CD4-positive, alpha-beta T cell treated with Interleukin-2 at 100 ng/mL for 4 hours (primary cell): ENCODE measurements around the gene ADAMTS17.

Experiments used
- DNase-seq: peaks from one replicate; pipeline ENCODE4 v3.0.0-alpha.2; 2020; ENCODE audit warnings: low spot score

ADAMTS17 gene

GRCh38 chr15:99955532-99955931 is 386.2 kb downstream of the ADAMTS17 start:
- DNase-seq = no peak

DNA sequence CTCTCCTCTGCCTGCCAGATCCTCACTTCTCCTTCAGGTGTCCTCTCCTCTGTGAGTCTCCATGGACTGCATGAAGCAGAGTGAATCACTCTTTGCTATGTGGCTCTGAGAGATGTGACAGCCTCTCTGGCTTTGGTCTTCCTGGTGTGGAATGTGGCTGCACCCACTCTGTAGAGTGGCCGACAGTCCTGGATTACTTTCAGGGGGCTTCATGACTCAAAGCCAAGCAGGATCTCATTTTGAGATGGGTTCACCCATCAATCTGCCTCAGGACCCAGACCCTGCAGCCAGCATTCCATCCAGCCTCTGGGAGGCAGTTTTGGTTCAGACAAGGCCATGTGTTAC is 386.6 kb downstream of the ADAMTS17 start:
- DNase-seq = no peak

DNA sequence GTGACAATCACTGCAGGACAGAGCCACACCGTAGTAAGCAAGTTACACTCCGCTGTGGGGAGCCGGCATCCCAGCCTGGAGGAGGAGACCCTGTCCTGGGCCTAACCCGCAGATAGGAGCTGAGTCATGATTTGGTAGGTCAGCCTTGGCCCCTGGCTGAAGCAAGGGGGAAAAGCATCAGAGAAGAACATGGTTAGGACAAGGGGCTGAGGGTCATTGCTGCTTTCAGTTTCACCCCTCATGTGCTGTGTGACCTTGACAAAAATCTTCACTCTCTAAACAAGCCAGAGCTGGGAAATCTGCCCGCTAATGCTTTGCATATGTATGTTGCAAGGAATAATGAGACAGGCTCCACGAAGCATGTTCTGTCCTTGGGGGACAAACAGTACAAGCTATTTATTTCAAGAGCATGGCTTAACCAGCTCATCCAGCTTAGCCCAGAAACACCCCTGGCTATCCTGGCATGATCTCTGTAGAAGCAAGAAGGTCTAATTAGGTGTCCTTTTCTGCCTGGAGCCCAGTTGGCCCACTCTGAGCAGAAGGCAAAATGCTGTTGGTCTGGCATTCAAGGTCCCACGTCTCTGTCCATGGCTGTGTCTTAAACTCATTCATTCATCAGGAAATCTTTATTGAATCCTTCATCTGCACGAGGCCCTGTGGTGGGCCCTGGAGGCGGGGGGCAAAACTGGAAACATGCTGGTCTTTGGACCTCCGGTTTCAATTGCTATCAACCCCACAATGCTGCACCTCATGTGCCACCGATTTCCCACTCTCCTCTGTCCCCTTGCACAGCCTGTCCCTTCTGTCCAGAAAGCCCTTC is 387.2 kb downstream of the ADAMTS17 start:
- DNase-seq = no peak

GRCh38 chr15:99953886-99954285 is 387.9 kb downstream of the ADAMTS17 start:
- no peak for DNase-seq

DNA sequence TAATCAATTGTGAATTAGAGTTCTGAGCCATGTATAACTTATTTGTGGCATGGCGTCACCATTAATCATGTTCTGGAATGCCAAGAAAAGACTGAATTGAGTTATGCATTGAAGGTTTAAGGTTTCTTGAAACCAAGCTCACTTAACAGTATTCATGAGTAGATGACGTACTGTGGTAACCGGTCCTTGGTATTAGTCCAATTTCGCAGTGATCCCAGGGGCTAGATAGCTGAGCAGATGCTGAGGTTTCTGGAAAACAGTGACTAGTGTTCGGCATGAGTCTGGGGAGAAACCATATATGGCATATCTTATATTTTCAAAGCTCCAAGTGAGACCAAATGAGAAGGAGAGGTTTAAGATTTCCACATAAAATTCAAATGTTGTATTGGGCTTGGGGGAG is 390.3 kb downstream of the ADAMTS17 start:
- DNase-seq = no peak

DNA sequence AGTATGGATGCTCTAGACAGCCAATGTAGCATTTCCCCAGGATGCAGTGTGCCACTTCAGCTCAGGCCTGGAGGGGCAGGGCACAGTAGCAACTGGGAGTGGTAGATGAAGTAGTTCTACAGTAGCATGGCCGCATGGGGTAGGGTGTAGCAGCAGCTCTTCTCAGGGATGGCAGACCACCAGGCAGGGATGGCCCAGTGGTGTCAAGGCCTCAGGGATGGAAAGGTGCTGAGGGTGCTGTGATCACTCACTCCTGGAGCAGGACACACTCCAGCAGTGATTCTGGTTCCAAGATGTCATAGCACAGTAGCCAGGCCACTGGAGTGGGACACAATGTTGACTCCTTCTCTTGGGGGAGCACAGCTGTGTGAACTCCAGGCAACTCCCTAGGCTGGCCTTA is 397.6 kb downstream of the ADAMTS17 start:
- DNase-seq = no peak

DNA sequence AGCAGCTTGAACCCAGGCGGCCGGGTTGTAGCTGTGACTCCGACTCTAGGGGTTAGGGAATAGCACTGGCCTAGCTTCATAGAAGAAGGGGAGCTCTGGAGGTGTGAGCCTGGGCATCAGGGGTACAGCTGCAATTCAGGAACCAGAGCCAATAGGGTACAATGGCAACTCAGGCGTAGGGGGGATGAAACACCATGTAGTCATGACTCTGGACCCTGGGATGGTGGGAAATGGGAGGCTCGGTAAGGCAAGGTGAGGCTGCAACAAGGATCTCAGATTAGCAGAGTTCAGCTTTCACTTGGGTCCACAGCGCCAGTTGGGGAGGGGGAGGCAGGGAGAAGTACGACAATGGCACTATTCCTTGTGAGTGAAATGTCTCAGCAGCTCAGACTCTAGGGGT is 398.3 kb downstream of the ADAMTS17 start:
- no peak for DNase-seq

GRCh38 chr15:99932676-99933402 is 408.9 kb downstream of the ADAMTS17 start:
- DNase-seq = no peak

DNA sequence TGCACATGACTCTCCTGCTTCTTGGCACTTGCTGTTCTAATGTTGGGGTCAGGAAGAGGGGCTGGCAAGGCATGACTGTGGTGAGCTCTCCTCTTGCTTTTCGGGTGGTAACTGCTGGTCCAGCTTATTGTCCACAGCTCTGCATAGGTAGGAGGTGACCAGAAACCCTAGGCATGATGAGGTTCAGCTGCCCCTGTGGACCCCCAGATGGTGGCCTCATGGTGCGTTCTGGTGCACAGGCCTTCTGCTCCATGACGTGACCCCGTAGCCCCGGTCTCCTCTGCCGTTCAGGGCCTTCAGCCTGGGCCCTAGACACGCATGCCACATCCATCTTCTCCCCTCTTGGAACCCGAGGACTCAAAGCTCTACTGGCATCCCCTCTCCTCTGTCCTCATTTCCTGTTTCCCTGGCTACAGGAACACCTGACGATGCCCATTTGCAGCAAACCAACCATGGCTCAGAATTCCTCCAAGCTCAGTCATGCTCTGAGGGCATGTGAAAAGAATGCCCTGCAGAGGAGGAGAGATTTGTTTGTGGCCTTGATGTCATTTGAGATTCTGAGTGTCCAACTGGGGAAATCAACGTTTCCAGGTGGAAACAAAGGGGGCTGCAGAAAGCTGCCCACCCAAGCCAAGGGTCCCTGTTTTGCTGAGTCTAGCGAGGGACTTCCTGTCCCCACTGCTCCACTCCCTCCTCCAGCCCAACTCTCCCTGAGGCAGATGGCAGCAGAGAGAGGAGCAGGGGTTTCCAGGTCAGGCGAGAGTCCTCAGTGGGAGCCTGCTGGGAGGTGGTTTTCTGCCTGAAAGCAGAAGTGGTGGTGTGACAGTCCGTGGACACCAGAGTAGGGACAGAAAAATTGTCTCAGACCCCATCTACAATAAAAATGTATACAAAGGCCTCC is 409.8 kb downstream of the ADAMTS17 start:
- DNase-seq = no peak

- no peak for DNase-seq
These were observed 411.1 kb downstream of the ADAMTS17 start for GRCh38 chr15:99930696-99931095.

DNA sequence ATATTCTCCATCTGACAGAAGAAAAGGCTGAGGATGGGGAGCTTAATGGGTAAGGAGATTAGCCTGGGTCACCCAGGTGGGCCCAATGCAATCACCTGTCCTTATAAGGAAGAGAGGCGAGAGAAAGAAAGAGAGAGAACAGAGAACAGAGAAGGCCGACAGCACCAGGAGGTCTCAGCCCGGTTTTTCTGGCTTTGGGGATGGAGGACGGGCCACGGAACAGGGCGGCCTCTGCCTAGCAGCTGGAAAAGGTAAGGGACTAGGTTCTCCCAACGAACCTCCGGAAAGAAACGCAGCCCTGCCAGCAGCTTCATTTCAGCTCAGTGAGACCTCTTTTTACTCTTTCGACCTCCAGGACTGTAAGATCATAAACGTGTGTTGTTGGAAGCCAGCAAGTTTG is 412.5 kb downstream of the ADAMTS17 start:
- DNase-seq = no peak

DNA sequence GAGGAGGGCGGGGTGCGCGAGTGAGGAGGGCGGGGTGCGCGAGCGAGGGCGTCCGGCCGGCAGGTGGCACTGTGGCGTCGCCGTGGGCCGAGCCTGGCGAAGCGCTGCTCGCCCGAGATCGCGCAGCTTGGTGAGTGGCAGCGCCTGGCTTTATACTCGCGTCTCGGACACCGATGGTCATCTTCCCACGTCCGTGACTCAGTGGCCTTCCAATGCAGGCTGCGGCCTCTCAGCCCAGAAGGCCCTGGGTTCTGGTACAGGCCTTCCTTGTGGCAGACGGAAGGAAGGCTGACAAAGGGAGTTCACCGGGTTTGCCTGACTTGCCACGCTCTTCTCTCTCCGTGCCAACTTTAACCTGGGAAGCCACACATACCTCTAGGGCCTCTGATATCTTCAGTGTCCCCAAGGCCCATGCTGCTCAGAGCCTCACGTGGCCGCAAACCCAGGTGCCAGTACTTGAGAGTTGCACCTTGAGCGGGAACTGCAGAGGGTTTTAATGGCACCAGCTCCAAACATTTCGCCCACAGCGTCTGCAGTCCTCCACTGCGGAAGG is 413.3 kb downstream of the ADAMTS17 start:
- DNase-seq = peak; percentile 90

DNA sequence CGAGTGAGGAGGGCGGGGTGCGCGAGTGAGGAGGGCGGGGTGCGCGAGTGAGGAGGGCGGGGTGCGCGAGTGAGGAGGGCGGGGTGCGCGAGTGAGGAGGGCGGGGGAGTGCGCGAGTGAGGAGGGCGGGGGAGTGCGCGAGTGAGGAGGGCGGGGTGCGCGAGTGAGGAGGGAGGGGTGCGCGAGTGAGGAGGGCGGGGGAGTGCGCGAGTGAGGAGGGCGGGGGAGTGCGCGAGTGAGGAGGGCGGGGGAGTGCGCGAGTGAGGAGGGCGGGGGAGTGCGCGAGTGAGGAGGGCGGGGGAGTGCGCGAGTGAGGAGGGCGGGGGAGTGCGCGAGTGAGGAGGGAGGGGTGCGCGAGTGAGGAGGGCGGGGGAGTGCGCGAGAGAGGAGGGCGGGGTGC is 415.2 kb downstream of the ADAMTS17 start:
- peak; percentile 58 for DNase-seq

- DNase-seq = peak; percentile 77
These were observed 415.9 kb downstream of the ADAMTS17 start for GRCh38 chr15:99925661-99926461.

DNA sequence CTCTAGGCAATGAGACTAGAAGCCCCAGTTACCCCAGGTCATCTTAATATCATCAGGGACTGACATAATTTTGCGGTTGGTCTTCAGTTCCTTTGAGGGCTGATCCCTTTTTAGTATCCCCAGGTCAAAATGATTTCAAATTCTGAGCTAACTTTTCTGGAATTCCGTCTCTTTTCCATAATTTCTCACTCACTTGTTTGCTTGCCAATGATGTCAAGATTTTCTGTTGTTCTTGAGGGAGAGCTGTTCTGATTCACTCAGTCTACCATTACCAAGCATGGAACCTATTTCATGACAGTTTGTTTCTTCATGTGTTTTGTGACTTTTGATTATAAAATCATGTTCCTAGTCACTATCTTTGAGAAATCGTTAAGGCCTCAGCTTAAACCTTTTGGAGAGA is 418.1 kb downstream of the ADAMTS17 start:
- DNase-seq = no peak
